HL-60 (cell line): Measurements from ENCODE around the gene SMCO3.

Experiments used
- DNase-seq, 2 experiments: peaks; one replicate each; pipeline ENCODE4 v3.0.0-alpha.2; 2010 to 2020; ENCODE audit warnings: low read depth in 1 of 2, low spot score in 1 of 2
- H3K27ac ChIP-seq: fragments of 250-450 bp; sonication (Bioruptor Pico); replicated peaks from 2 replicates; pipeline ENCODE4 v1.5.1; 2020; ENCODE audit warnings: mild to moderate bottlenecking, moderate library complexity
- H3K27me3 ChIP-seq: fragments of 250-450 bp; sonication (Bioruptor Pico); 2 replicates; pipeline ENCODE4 v1.5.1; 2021; ENCODE audit warnings: mild to moderate bottlenecking, moderate library complexity; ENCODE audit not compliant: insufficient read depth, poor library complexity, severe bottlenecking
- H3K4me3 ChIP-seq: replicated peaks from 2 replicates; pipeline ENCODE4 v1.5.1; 2011; ENCODE audit warnings: mild to moderate bottlenecking, control low read depth, low read length; ENCODE audit not compliant: insufficient read depth
- CTCF ChIP-seq: IDR thresholded peaks from one replicate; pipeline ENCODE4 v1.5.1; 2011; ENCODE audit warnings: low read length, control low read depth, inconsistent platforms; ENCODE audit not compliant: insufficient read depth
- GABPA ChIP-seq: IDR thresholded peaks from 2 replicates; pipeline ENCODE4 v1.6.1; 2012; ENCODE audit warnings: low read depth
- POLR2AphosphoS5 ChIP-seq: IDR thresholded peaks from 2 replicates; pipeline ENCODE4 v1.6.1; 2012; ENCODE audit warnings: low read depth
- SPI1 ChIP-seq: IDR thresholded peaks from 2 replicates; pipeline ENCODE4 v1.6.1; 2012; ENCODE audit warnings: low read depth, mild to moderate bottlenecking, borderline replicate concordance
- long read RNA-seq: library from polyadenylated mRNA; unstranded; transcript quantifications from one replicate; pipeline ENCODE4 v2.0.0, GENCODE V29; 2020
- TF ChIP-seq, protein P1 (sequence below): IDR thresholded peaks from 2 replicates; pipeline ENCODE4 v1.6.1; 2012; ENCODE audit warnings: low read depth; ENCODE audit not compliant: insufficient replicate concordance

The SMCO3 gene
- long read RNA-seq, partial matches to known transcripts, result 0 of 1 reads
- long read RNA-seq, other reads (novel, unspliced or antisense), result 1 of 1 reads

- TF ChIP-seq SPI1, result no peak
- no peak for TF ChIP-seq POLR2AphosphoS5
- TF ChIP-seq, protein P1, sequence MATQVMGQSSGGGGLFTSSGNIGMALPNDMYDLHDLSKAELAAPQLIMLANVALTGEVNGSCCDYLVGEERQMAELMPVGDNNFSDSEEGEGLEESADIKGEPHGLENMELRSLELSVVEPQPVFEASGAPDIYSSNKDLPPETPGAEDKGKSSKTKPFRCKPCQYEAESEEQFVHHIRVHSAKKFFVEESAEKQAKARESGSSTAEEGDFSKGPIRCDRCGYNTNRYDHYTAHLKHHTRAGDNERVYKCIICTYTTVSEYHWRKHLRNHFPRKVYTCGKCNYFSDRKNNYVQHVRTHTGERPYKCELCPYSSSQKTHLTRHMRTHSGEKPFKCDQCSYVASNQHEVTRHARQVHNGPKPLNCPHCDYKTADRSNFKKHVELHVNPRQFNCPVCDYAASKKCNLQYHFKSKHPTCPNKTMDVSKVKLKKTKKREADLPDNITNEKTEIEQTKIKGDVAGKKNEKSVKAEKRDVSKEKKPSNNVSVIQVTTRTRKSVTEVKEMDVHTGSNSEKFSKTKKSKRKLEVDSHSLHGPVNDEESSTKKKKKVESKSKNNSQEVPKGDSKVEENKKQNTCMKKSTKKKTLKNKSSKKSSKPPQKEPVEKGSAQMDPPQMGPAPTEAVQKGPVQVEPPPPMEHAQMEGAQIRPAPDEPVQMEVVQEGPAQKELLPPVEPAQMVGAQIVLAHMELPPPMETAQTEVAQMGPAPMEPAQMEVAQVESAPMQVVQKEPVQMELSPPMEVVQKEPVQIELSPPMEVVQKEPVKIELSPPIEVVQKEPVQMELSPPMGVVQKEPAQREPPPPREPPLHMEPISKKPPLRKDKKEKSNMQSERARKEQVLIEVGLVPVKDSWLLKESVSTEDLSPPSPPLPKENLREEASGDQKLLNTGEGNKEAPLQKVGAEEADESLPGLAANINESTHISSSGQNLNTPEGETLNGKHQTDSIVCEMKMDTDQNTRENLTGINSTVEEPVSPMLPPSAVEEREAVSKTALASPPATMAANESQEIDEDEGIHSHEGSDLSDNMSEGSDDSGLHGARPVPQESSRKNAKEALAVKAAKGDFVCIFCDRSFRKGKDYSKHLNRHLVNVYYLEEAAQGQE, result no peak
- TF ChIP-seq CTCF, result no peak
- no peak for TF ChIP-seq GABPA
- no peak for DNase-seq
- no peak within 1 kb of the TSS for H3K27ac ChIP-seq
- no peak within 1 kb of the TSS for H3K4me3 ChIP-seq
- no peaks in the 10 kb centered on the region for H3K27me3 ChIP-seq
Measured at GRCh38 chr12:14814014-14814413, at the start of gene SMCO3. TSS of gene SMCO3 (minus strand) at chr12:14814182. CDS start at chr12:14806680, 7,502 bp downstream.

DNA sequence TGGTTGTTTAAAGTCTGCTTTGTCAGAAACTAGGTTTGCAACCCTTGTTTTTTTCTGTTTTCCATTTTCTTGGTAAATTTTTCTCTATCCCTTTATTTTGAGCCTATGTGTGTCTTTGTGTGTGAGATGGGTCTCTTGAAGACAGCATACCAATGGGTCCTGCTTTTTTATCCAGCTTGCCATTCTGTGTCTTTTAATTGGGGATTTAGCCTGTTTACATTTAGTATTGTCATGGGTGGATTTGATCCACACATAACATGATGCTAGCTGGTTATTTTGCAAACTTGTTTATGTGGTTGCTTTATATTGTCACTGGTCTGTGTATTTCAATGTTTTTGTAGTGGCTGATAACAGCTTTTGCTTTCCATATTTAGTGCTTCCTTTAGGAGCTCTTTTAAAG lies 46.5 kb upstream of the SMCO3 start:
- no peaks in the 10 kb centered on the region for H3K27me3 ChIP-seq
- H3K4me3 ChIP-seq, result no peak overlapping the region
- TF ChIP-seq POLR2AphosphoS5 (no peak), GABPA (no peak), CTCF (no peak), SPI1 (no peak)
- TF ChIP-seq, protein P1, result no peak
- no peak for DNase-seq
- no peak overlapping the region for H3K27ac ChIP-seq

- TF ChIP-seq SPI1 (no peak), CTCF (no peak), GABPA (no peak), POLR2AphosphoS5 (no peak)
- TF ChIP-seq, protein P1, result no peak
- DNase-seq, result no peak
- Histone ChIP-seq H3K4me3 (no peak overlapping the region), H3K27ac (no peak overlapping the region), H3K27me3 (no peaks in the 10 kb centered on the region)
Measured at GRCh38 chr12:14858513-14858912, 44.5 kb upstream of the SMCO3 start.
